H1 (cell line): ENCODE data around the gene JOSD1.

Source experiments
- ATF2 ChIP-seq: IDR thresholded peaks from 2 replicates; pipeline ENCODE4 v1.6.1; 2012; ENCODE audit warnings: low read length, inconsistent platforms
- ATF3 ChIP-seq: IDR thresholded peaks from 2 replicates; pipeline ENCODE4 v1.6.1; 2011; ENCODE audit warnings: low read depth, mild to moderate bottlenecking, low read length; ENCODE audit not compliant: insufficient read depth
- BACH1 ChIP-seq: IDR thresholded peaks from 2 replicates; pipeline ENCODE4 v1.6.1; 2012; ENCODE audit warnings: low read length, improper control_type of control experiment
- CTCF ChIP-seq, 3 experiments: IDR thresholded peaks; 1 replicate in 2 of 3; 2 replicates in 1 of 3; pipeline versions ENCODE4 v1.5.1 to v1.6.1; 2011; ENCODE audit warnings: low read length in 3 of 3, mild to moderate bottlenecking in 3 of 3, inconsistent platforms in 2 of 3, low read depth in 1 of 3, moderate library complexity in 1 of 3; ENCODE audit not compliant: insufficient read depth in 1 of 3; ENCODE audit errors: control extremely low read depth in 1 of 3
- EZH2 ChIP-seq: fragments of 200-600 bp; sonication (generic); IDR thresholded peaks from 2 replicates; pipeline ENCODE4 v1.7.1; 2012; ENCODE audit warnings: low read depth, mild to moderate bottlenecking, moderate library complexity, low read length, inconsistent platforms; ENCODE audit not compliant: severe bottlenecking
- POLR2A ChIP-seq, 2 experiments: IDR thresholded peaks; 1 replicate in 1 of 2; 2 replicates in 1 of 2; pipeline ENCODE4 v1.6.1; 2011; ENCODE audit warnings: low read depth in 2 of 2, low read length in 2 of 2, mild to moderate bottlenecking in 2 of 2; ENCODE audit errors: control extremely low read depth in 1 of 2
- POLR2AphosphoS5 ChIP-seq: IDR thresholded peaks from 2 replicates; pipeline ENCODE4 v1.6.1; 2011; ENCODE audit warnings: low read depth, low read length
- RFX5 ChIP-seq: IDR thresholded peaks from 2 replicates; pipeline ENCODE4 v1.6.1; 2011; ENCODE audit warnings: low read depth, low read length, improper control_type of control experiment, borderline replicate concordance

- TF ChIP-seq BACH1 (no peak), POLR2A (IDR thresholded peaks at IDR 0.05; ENCODE audit: control extremely low read depth in 1 of 2, low read depth in 2 of 2, low read length in 2 of 2) (no peak), RFX5 (no peak), CTCF (IDR thresholded peaks at IDR 0.05; ENCODE audit: control extremely low read depth in 1 of 3, insufficient read depth in 1 of 3, low read depth in 1 of 3, low read length in 3 of 3) (no peak), POLR2AphosphoS5 (no peak; the same call in 1 of the 2 replicates), ATF2 (no peak), EZH2 (no peak), ATF3 (no peak)
These were observed 39.5 kb upstream of the JOSD1 start for GRCh38 chr22:38740116-38740723.
